DMS153 treated with DMSO at 0.1 percent for 48 hours (cell line): ENCODE data around the gene CAMLG.
A peak's percentile ranks its signal among the peaks of the same experiment; 100 is the strongest.
"Not testable (repeated sequence)": the region's sequence is repeated elsewhere in the genome, so short reads cannot be mapped to it uniquely, and the experiment has no call there.

ENCODE experiments used
- DNase-seq: peaks from one replicate; lab custom pipeline; 2025; ENCODE audit not compliant: unreplicated experiment; lab: John Stamatoyannopoulos, UW

The CAMLG gene

GRCh38 chr5:134738133-134738962 lies at the start of gene CAMLG:
TSS of gene CAMLG (plus strand) at chr5:134738548. CDS start at chr5:134738621, 73 bp downstream.
- DNase-seq: peak; percentile 47

DNA sequence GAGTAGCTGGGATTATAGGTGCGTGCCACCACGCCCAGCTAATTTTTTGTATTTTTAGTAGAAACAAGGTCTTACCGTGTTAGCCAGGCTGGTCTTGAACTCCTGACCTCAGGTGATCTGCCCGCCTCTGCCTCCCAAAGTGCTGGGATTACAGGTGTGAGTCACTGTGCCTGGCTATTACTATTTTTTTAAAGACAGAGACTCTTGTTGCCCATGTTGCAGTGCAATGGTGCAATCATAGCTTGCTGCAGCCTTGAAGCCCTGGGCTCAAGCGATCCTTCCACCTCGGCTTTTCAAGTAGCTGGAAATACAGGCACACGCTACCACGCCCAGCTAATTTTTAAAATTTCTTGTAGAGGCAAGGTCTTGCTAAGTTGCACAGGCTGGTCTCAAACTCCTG lies 48.2 kb upstream of the CAMLG start:
- DNase-seq: not testable (repeated sequence)

- DNase-seq: no peak
Observed at GRCh38 chr5:134692722-134693121, 45.6 kb upstream of the CAMLG start.

DNA sequence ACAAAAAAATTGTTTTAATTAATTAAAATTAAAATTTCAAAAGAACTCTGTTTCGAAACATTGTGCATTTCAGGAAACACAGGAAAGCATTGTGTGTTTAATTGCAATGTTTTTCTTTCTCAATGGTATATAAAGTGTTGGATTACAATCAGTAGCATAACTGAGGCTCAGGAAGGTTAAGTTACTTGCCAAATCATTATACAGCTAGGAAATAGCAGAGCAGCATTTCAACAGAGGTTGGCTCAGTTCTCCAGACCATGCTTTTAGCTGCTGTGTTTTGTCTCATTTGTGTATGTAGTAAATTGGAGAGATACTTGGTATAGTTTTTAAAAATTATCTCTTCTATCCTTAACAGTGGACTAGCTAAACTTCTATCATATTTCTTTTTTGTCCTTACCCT lies 30.0 kb upstream of the CAMLG start:
- DNase-seq: no peak

GRCh38 chr5:134714120-134714519 lies 24.2 kb upstream of the CAMLG start:
- no peak for DNase-seq

DNA sequence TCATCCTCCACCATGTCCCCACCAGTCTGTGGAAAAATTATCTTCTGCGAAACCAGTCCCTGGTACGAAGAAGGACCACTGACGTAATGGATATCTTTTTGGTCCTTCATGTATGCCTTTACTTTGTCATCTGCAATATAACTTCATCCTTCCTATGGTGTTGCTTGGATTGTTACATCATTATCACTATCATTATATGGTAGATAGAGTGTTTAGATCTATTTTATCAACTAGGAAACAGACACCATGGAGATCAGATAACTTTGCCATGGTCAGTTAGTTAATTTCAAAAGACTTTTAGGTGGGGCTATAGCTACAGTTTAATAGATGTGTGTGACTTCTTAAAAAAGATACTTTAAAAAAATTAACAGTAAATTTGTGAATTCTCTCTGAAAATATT lies 23.8 kb upstream of the CAMLG start:
- no peak for DNase-seq

DNA sequence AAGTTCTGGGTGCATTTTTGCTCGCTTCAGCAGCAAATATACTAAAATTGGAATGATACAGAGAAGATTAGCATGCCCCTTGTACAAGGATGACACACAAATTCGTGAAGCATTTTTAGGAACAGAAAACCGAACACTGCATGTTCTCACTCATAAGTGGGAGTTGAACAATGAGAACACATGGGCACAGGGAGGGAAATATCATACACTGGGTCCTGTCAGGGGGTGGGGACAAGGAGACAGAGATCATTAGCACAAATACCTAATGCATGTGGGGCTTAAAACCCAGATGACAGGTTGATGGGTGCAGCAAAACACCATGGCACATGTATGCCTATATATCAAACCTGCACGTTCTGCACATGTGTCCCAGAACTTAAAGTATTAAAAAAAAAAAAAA lies 22.9 kb upstream of the CAMLG start:
- not testable (repeated sequence) for DNase-seq

DNA sequence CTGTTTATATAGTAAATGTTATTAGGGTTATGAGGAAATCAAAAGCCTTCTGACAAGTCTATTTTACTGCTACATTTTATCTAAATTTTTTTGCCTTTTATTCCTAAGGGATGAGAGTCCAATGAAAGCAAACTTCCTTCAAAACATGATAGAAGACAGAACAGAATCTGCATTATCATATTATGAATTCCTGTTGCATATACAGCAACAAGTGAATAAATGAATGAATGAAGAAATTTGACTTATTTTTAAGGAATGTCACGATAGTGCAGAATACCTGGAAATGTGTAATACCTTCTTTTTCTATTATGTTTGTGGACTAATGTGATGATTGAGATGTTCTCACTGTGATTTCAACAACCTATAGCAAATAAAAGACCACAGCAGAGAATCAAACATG lies 13.5 kb upstream of the CAMLG start:
- no peak for DNase-seq

- DNase-seq: no peak
Observed at GRCh38 chr5:134732819-134733218, 5.5 kb upstream of the CAMLG start.

DNA sequence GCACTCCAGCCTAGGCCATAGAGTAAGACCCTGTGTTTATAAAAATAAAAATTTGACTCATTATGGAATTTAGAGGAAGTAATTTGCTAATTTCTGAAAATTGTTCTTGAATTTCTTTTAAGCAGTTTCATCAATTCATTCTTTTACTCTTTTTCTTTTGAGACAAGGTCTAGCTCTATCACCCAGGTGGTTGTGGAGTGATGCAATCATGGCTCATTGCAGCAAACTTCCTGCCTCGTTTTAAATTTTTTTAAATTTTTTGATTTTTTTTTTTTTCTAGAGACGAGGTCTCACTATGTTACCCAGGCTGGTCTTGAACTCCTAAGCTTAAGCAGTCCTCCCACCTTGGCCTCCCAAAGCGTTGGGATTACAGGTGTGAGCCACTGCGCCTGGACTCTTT lies 3.1 kb upstream of the CAMLG start:
- DNase-seq: no peak

GRCh38 chr5:134736173-134736812 lies 2.1 kb upstream of the CAMLG start:
- no peak for DNase-seq

GRCh38 chr5:134738963-134739661 lies 764 bp downstream of the CAMLG start:
- DNase-seq: no peak

DNA sequence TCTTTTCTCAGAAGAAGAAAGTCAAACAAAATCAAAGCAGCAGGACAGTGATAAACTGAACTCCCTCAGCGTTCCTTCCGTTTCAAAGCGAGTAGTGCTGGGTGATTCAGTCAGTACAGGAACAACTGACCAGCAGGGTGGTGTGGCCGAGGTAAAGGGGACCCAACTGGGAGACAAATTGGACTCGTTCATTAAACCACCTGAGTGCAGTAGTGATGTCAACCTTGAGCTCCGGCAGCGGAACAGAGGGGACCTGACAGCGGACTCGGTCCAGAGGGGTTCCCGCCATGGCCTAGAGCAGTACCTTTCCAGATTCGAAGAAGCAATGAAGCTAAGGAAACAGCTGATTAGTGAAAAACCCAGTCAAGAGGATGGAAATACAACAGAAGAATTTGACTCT lies 2.7 kb downstream of the CAMLG start:
- DNase-seq: no peak

GRCh38 chr5:134742134-134742533 lies 3.8 kb downstream of the CAMLG start:
- DNase-seq: no peak

DNA sequence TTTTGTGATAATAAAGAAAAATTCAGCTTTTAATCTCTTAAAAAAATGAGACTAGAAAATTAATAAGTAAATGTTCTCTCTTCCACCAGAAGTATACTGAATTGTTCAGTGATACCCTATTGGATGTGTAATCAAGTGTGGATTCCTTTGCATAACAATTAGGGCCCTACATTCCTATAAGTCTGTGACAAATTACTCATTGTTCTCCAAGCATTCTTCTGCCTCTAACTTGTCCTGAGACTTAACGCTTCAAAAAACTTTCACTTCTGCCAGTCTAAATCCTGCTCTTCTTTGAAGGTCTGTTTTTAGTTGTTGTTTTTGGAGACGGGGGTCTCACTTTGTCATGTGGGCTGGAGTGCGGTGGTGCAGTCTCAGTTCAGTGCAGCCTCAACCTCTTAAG lies 11.1 kb downstream of the CAMLG start:
- DNase-seq: no peak

DNA sequence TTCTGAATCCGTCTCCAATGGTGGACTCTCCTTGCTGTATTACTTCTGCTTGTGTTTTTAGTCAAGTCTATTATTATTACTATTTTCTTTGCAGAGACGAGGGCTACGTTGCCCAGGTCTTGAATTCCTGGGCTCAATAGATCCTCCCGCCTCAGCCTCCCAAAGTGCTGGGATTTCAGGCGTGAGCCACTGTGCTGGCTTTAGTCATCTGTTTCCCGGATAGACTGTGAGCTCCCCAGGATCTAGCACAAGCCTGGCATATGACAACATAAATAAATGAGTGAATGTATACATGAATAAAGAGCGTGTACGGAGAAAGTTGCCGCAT lies 19.8 kb downstream of the CAMLG start:
- no peak for DNase-seq

GRCh38 chr5:134758504-134759341 lies 20.4 kb downstream of the CAMLG start, which contains the start of gene DDX46:
TSS of gene DDX46 (plus strand) at chr5:134758779. CDS start at chr5:134758939, 160 bp downstream.
- DNase-seq: peak; percentile 40

- DNase-seq: not testable (repeated sequence)
Observed at GRCh38 chr5:134767528-134768291, 29.4 kb downstream of the CAMLG start.

DNA sequence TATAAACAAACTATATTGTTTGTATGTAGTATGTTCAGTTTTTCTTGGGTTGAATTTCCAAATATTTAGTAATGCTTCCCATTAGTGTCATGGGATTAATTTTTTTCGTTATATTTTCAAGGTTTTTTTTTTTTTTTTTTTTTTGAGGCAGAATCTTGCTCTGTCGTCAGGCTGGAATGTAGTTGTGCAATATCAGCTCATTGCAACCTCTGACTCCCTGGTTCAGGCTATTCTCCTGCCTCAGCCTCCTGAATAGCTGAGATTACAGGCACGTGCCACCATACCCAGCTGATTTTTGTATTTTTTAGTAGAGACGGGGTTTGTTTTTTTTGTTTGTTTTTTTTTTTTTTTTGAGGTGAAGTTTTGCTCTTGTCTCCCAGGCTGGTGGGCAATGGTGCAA lies 30.9 kb downstream of the CAMLG start:
- no peak for DNase-seq

DNA sequence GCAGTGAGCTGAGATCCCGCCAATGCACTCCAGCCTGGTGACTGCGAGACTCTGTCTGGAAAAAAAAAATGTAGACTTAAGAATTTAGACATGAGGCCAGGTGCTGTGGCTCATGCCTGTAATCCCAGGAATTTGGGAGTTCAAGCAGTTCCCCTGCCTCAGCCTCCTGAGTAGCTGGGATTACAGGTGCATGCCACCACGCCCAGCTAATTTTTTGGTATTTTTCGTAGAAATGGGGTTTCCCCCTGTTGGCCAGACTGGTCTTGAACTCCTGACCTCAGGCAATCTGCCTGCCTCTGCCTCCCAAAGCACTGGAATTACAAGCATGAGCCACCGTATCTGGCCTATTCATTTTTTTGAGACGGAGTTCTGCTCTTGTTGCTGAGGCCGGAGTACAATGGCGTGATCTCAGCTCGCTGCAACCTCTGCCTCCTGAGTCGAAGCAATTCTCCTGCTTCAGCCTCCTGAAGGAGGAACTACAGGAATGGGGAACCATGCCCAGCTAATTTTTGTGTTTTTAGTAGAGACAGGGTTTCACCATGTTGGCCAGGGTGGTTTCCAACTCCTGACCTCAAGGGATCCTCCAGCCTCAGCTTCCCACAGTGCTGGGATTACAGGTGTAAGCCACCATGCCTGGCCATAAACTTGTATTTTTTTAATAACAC lies 34.2 kb downstream of the CAMLG start:
- no peak for DNase-seq
